ENCODE measurements around the gene PPP1R3F.

GRCh38 chrX:49257074-49257790 lies 12.4 kb upstream of the PPP1R3F start:
- TF ChIP-seq, protein P1, sequence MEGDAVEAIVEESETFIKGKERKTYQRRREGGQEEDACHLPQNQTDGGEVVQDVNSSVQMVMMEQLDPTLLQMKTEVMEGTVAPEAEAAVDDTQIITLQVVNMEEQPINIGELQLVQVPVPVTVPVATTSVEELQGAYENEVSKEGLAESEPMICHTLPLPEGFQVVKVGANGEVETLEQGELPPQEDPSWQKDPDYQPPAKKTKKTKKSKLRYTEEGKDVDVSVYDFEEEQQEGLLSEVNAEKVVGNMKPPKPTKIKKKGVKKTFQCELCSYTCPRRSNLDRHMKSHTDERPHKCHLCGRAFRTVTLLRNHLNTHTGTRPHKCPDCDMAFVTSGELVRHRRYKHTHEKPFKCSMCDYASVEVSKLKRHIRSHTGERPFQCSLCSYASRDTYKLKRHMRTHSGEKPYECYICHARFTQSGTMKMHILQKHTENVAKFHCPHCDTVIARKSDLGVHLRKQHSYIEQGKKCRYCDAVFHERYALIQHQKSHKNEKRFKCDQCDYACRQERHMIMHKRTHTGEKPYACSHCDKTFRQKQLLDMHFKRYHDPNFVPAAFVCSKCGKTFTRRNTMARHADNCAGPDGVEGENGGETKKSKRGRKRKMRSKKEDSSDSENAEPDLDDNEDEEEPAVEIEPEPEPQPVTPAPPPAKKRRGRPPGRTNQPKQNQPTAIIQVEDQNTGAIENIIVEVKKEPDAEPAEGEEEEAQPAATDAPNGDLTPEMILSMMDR (IDR thresholded peaks at IDR 0.05) = no peak
- no peak for TF ChIP-seq POLR2AphosphoS5 (IDR thresholded peaks at IDR 0.05)
- TF ChIP-seq POLR2A (IDR thresholded peaks at IDR 0.05) = no peak

Data from prostate gland (tissue), 2 donors.